ENCODE results near the gene GRHL1.

- TF ChIP-seq MYNN (tag by site-specific recombination; IDR thresholded peaks at IDR 0.05; ENCODE audit: borderline replicate concordance) (no peak), CTCF (tag by site-specific recombination; IDR thresholded peaks at IDR 0.05) (no peak), ZEB2 (tag by site-specific recombination; IDR thresholded peaks at IDR 0.05) (no peak), REPIN1 (tag by site-specific recombination; IDR thresholded peaks at IDR 0.05; ENCODE audit: low read depth) (no peak), REST (tag by site-specific recombination; IDR thresholded peaks at IDR 0.05) (no peak), ZNF239 (tag by site-specific recombination; IDR thresholded peaks at IDR 0.05) (no peak)
These were observed 58.6 kb downstream of the GRHL1 start for GRCh38 chr2:10009811-10010781.
